A549 (cell line): ENCODE results near the gene ZSCAN25. TPM values are rescaled to one million over a fixed set of nuclear protein-coding genes. Genes with fewer than 3 reads are reported as not detected.

ENCODE experiments used
- ATAC-seq, 2 experiments: fragments of 200-7000 bp in 1 of 2; fragments of >200 bp in 1 of 2; cut with Nextera tagmentation in 1 of 2; cut with Tn5 transposase in 1 of 2; 3 replicates each; pipeline versions ENCODE4 v1.8.0 to v1.9.1; 2018 to 2020; ENCODE audit warnings: mild to moderate bottlenecking in 1 of 2, moderate library complexity in 1 of 2
- CTCF ChIA-PET: fragments of 300-600 bp; sonication (Branson Sonifier 250); formaldehyde crosslinking; extraction: SDS; loops from one replicate; lab custom pipeline; 2021; ENCODE audit warnings: antibody characterized with exemption, inconsistent platforms; lab: Yijun Ruan, JAX
- POLR2A ChIA-PET: fragments of 350-600 bp; formaldehyde crosslinking; extraction: SDS; loops from one replicate; lab custom pipeline; 2021; ENCODE audit warnings: antibody characterized with exemption, inconsistent platforms; lab: Yijun Ruan, JAX
- DNase-seq, 2 experiments: peaks; one replicate each; pipeline versions ENCODE4 v3.0.0 to v3.0.0-alpha.2; 2011 to 2016; ENCODE audit warnings: low read depth in 1 of 2, low spot score in 1 of 2
- FAIRE-seq: peaks from 2 replicates; lab custom pipeline; 2011; peaks lifted over from hg19 to GRCh38; lab: Jason Lieb, UNC
- H3K27ac ChIP-seq, 2 experiments: fragments of >200 bp; sonication (Bioruptor Twin); formaldehyde crosslinking; 3 replicates each; pipeline ENCODE4 v1.5.1; 2016 to 2017
- H3K4me1 ChIP-seq: fragments of >200 bp; sonication (Bioruptor Twin); formaldehyde crosslinking; 3 replicates; pipeline ENCODE4 v1.6.1; 2016
- H3K4me2 ChIP-seq: fragments of >200 bp; sonication (Bioruptor Twin); formaldehyde crosslinking; 3 replicates; pipeline ENCODE4 v1.6.1; 2016
- H3K4me3 ChIP-seq: fragments of >200 bp; sonication (Bioruptor Twin); formaldehyde crosslinking; 3 replicates; pipeline ENCODE4 v1.5.1; 2016
- H3K9me3 ChIP-seq: fragments of >200 bp; sonication (Bioruptor Twin); formaldehyde crosslinking; 3 replicates; pipeline ENCODE4 v1.6.1; 2016
- ATOH8 ChIP-seq: fragments of 250-450 bp; sonication (Bioruptor Pico); IDR thresholded peaks from 2 replicates; pipeline ENCODE4 v1.5.0; 2020; ENCODE audit warnings: low read depth, mild to moderate bottlenecking, moderate library complexity
- BHLHE40 ChIP-seq: IDR thresholded peaks from 2 replicates; pipeline ENCODE4 v1.6.1; 2012; ENCODE audit warnings: low read depth, low read length, inconsistent platforms
- EHF ChIP-seq: fragments of 250-450 bp; sonication (Bioruptor Pico); IDR thresholded peaks from 2 replicates; pipeline ENCODE4 v1.5.0; 2020; ENCODE audit warnings: mild to moderate bottlenecking
- EHMT2 ChIP-seq: fragments of 200-600 bp; sonication (generic); IDR thresholded peaks from 2 replicates; pipeline ENCODE4 v1.6.1; 2016; ENCODE audit warnings: antibody characterized with exemption, low read depth, mild to moderate bottlenecking, moderate library complexity
- ELK1 ChIP-seq: fragments of 150-350 bp; IDR thresholded peaks from 2 replicates; pipeline ENCODE4 v1.6.1; 2014; ENCODE audit warnings: low read depth, mild to moderate bottlenecking, low read length
- FOSB ChIP-seq: fragments of 250-450 bp; sonication (Bioruptor Pico); IDR thresholded peaks from 2 replicates; pipeline ENCODE4 v1.5.0; 2020; ENCODE audit warnings: mild to moderate bottlenecking, moderate library complexity
- FOXS1 ChIP-seq: fragments of 250-450 bp; sonication (Bioruptor Pico); IDR thresholded peaks from 2 replicates; pipeline ENCODE4 v1.5.0; 2020; ENCODE audit warnings: mild to moderate bottlenecking, moderate library complexity
- GATA3 ChIP-seq: IDR thresholded peaks from 2 replicates; pipeline ENCODE4 v1.6.1; 2012; ENCODE audit warnings: borderline replicate concordance
- HDAC2 ChIP-seq: fragments of 200-600 bp; sonication (generic); IDR thresholded peaks from 2 replicates; pipeline ENCODE4 v1.6.1; 2016
- HMGXB4 ChIP-seq: fragments of 250-450 bp; sonication (Bioruptor Pico); IDR thresholded peaks from 2 replicates; pipeline ENCODE4 v1.5.0; 2021; ENCODE audit warnings: mild to moderate bottlenecking, moderate library complexity, borderline replicate concordance
- HOXB5 ChIP-seq: fragments of 250-450 bp; sonication (Bioruptor Pico); IDR thresholded peaks from 2 replicates; pipeline ENCODE4 v1.5.0; 2020; ENCODE audit warnings: mild to moderate bottlenecking, moderate library complexity
- JUNB ChIP-seq: fragments of >200 bp; sonication (Bioruptor Twin); formaldehyde crosslinking; IDR thresholded peaks from 2 replicates; pipeline ENCODE4 v1.6.1; 2016
- KDM5A ChIP-seq: fragments of 200-600 bp; sonication (generic); IDR thresholded peaks from 2 replicates; pipeline ENCODE4 v1.6.1; 2016; ENCODE audit warnings: antibody characterized with exemption, mild to moderate bottlenecking
- MAX ChIP-seq: IDR thresholded peaks from 2 replicates; pipeline ENCODE4 v1.6.1; 2012
- POLR2A ChIP-seq: IDR thresholded peaks from 2 replicates; pipeline ENCODE4 v1.6.1; 2012; ENCODE audit warnings: mild to moderate bottlenecking, low read length
- POLR2AphosphoS2 ChIP-seq: conservative IDR thresholded peaks from 2 replicates; pipeline ENCODE4 v1.6.1; 2012; ENCODE audit warnings: low read length, improper control_type of control experiment, inconsistent platforms
- RCOR1 ChIP-seq: fragments of 150-350 bp; IDR thresholded peaks from 2 replicates; pipeline ENCODE4 v1.6.1; 2014; ENCODE audit warnings: antibody characterized with exemption, low read length, low read depth
- ZFP36 ChIP-seq: fragments of 450-650 bp; IDR thresholded peaks from 2 replicates; pipeline ENCODE4 v1.6.1; 2014; ENCODE audit warnings: borderline replicate concordance; ENCODE audit not compliant: partially characterized antibody
- WGBS: methylation state at CpG from one replicate; pipeline ENCODE4 v1.1.6; 2017; ENCODE audit errors: missing lambda C conversion rate; 5-methylcytosine and 5-hydroxymethylcytosine counted together
- polyA plus RNA-seq, 4 experiments: library from polyadenylated mRNA; depleted of rRNA in 3 of 4; stranded (reverse); fragments of >200 nt; fragmentation: RNase III in 1 of 4; extraction: RNeasy Plus Mini Kit Qiagen cat#74134 plus additional on column Dnase treatment in 1 of 4; gene quantifications; 2 replicates in 3 of 4; 3 replicates in 1 of 4; pipeline ENCODE4 v1.2.3, GENCODE V29; 2011 to 2017
- TF ChIP-seq, protein P1 (sequence below): IDR thresholded peaks from 2 replicates; pipeline ENCODE4 v1.6.1; 2012; ENCODE audit warnings: low read depth, borderline replicate concordance

The ZSCAN25 gene
- polyA plus RNA-seq, 2 of the 4 experiments (the other 2 are of a cell fraction) = 7.5 to 9.3 TPM

- ChIA-PET CTCF (interaction anchor here (0.7 to 1.4 kb wide), 2 partner anchors 15 to 216 kb away, joined by 3 to 6 read pairs; partner anchors contain the start of gene ZSCAN25), POLR2A (no interaction called here)
- H3K4me1 ChIP-seq = no peaks in the 10 kb centered on the region
- no peaks in the 10 kb centered on the region for H3K9me3 ChIP-seq
- FAIRE-seq = no peak
- ATAC-seq = peak; percentile 39 to 59; a peak in 4 of 6 replicates
- TF ChIP-seq HMGXB4 (CRISPR knock-in tag) (no peak), ELK1 (no peak), ATOH8 (CRISPR knock-in tag) (no peak), FOXS1 (no peak), EHF (CRISPR knock-in tag) (no peak)
- 64% methylated on average over 7 of the region's 7 CpGs for WGBS
- H3K27ac ChIP-seq = no peak overlapping the region
- DNase-seq = no peak
- no peak overlapping the region for H3K4me3 ChIP-seq
- H3K4me2 ChIP-seq = no peak overlapping the region
Observed at GRCh38 chr7:99601656-99602310, 15.0 kb upstream of the ZSCAN25 start.

DNA sequence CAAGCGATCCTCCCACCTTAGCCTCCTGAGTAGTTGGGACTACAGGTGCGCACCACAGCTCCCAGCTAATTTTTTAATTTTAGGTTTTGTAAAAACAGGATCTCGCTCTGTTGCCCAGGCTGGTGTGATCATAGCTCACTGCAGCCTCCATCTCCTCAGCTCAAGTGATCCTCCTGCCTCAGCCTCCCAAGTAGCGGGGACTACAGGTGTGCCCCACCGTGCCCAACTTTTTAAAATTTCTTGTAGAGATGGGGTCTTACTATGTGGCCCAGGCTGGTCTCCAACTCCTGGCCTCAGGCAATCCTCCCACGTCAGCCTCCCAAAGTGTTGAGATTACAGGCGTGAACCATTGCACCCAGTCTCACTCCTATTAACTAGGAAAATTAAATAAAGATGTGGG, 11.2 kb upstream of the ZSCAN25 start:
- CTCF ChIA-PET = interaction anchor here (1.4 to 3.1 kb wide), 3 partner anchors 11 to 46 kb away, joined by 5 to 22 read pairs (median 11); partner anchors contain the start of gene ZSCAN25

GRCh38 chr7:99606531-99606930, 10.2 kb upstream of the ZSCAN25 start:
- Histone ChIP-seq H3K27ac (no peak overlapping the region), H3K4me1 (no peaks in the 10 kb centered on the region), H3K4me3 (no peak overlapping the region), H3K4me2 (no peak overlapping the region), H3K9me3 (no peaks in the 10 kb centered on the region)
- POLR2A ChIA-PET = no interaction called here
- CTCF ChIA-PET = interaction anchor here (1.4 to 3.1 kb wide), 2 partner anchors 10 to 47 kb away, joined by 5 to 22 read pairs; partner anchors contain the start of gene ZSCAN25
- FAIRE-seq (no peak), DNase-seq (no peak), ATAC-seq (no peak)
- WGBS = 83% methylated on average over 8 of the region's 8 CpGs
- TF ChIP-seq FOSB (no peak), HOXB5 (CRISPR knock-in tag) (no peak), POLR2AphosphoS2 (no peak), HDAC2 (no peak), EHMT2 (no peak), BHLHE40 (no peak)

More for the DNA sequence above, 11.2 kb upstream of the ZSCAN25 start:
- H3K4me1 ChIP-seq = no peaks in the 10 kb centered on the region
- FAIRE-seq = no peak
- no peak overlapping the region for H3K27ac ChIP-seq
- H3K4me2 ChIP-seq = no peak overlapping the region
- TF ChIP-seq POLR2AphosphoS2 = no peak
- no peak for TF ChIP-seq JUNB
- TF ChIP-seq ATOH8 (CRISPR knock-in tag) = no peak
- TF ChIP-seq, protein P1, sequence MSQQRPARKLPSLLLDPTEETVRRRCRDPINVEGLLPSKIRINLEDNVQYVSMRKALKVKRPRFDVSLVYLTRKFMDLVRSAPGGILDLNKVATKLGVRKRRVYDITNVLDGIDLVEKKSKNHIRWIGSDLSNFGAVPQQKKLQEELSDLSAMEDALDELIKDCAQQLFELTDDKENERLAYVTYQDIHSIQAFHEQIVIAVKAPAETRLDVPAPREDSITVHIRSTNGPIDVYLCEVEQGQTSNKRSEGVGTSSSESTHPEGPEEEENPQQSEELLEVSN = no peak
- no peak for TF ChIP-seq GATA3
- no peak for TF ChIP-seq KDM5A
- no peak for TF ChIP-seq RCOR1
- TF ChIP-seq POLR2A = no peak
- TF ChIP-seq MAX = no peak
- TF ChIP-seq ZFP36 = no peak
- POLR2A ChIA-PET = no interaction called here
- ATAC-seq = no peak
- WGBS = 93% methylated on average over 7 of the region's 7 CpGs
- no peak overlapping the region for H3K4me3 ChIP-seq
- H3K9me3 ChIP-seq = no peaks in the 10 kb centered on the region
- DNase-seq = no peak
